Measurements from ENCODE around the gene LY6G5B. TPM values are rescaled to one million over a fixed set of nuclear protein-coding genes. Genes with fewer than 3 reads are reported as not detected.

LY6G5B gene
- total and polyA plus RNA-seq, 2 donors: 2.3 to 6.5 TPM

DNA sequence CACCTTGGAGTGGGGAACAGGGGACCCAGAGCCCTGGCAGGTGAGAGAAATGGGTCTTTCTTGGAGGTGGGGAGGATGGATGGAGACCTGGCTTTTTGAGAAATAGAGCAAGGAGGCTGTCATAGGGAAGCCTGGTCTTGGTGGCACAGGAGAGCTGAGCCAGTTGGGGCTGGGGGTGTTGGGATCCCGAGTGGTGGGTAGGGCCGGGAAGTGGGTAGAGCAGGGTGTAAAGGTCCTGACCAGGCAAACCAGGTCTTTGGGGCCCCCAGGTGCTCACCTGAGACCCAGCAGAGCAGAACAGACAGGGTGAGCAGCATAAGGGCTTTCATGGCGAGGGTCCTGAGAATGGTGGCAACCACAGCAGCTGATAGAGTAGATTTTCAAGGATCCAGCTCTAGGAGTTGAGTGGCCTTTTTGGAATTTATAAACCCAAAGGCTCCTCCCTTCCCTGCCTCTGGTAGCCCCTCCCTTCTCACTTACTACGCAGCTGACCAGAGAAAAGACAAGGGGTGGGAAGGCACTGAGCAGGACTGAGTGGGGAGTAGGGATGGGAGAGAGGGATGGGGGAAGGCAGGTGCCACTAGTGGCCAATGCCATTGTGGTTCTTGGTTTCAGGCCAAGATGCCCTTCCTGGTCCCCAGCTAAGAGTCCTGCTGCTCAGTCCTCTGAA, 51.7 kb downstream of the LY6G5B start, which contains the start of gene LY6G6C:
Gene LY6G6C, minus strand, starts transcription at position 396 of the 670 bp plus-strand sequence. Its CDS starts 67 bp downstream, at position 329.
- Histone ChIP-seq H3K27me3 (ENCODE audit: control insufficient read depth in 2 of 2, insufficient read depth in 1 of 2, low read length in 1 of 2) (no peaks in the 10 kb centered on the region), H3K9me3 (ENCODE audit: control insufficient read depth in 2 of 2, insufficient read depth in 1 of 2, low read length in 1 of 2) (no peaks in the 10 kb centered on the region), H3K36me3 (ENCODE audit: control insufficient read depth in 2 of 2, insufficient read depth in 2 of 2, low read length in 1 of 2) (peaks cover 4 to 5% of the 10 kb centered on the region in 2 donors), H3K4me1 (ENCODE audit: control insufficient read depth in 2 of 2, insufficient read depth in 2 of 2, low read length in 2 of 2) (peaks cover 3 to 30% of the 10 kb centered on the region in 2 donors), H3K27ac (ENCODE audit: low read depth in 1 of 2, low read length in 1 of 2) (no peak within 1 kb of the TSS), H3K4me3 (ENCODE audit: low read length in 2 of 2) (no peak within 1 kb of the TSS)
- 97% methylated on average over 4 of the region's 4 CpGs for WGBS
- DNase-seq (ENCODE audit: low read depth in 6 of 9, low spot score in 9 of 9): no peak

DNA sequence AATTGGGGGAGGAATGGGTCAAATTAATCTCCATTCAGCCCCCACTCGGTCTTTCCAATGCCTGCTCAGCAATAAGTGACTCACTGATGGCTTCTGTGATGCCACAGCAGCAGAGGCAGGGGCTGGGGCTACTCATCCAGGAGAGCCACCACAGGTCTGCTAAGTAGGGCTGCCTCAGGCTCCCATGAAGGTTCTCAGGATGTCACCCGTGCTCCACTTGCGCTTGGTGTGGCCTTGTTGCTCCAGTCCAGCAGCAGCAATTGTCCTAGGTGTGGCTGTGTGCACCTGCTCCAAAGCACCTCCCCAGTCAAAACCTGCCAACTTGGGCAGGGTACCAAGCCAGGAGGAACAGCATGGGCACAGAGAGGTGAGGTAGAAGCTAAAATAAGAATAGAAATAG, 52.4 kb downstream of the LY6G5B start:
- WGBS: 95% methylated on average over 3 of the region's 3 CpGs
- Histone ChIP-seq H3K9me3 (ENCODE audit: control insufficient read depth in 2 of 2, insufficient read depth in 1 of 2, low read length in 1 of 2) (no peaks in the 10 kb centered on the region), H3K4me3 (ENCODE audit: low read length in 2 of 2) (no peak overlapping the region), H3K36me3 (ENCODE audit: control insufficient read depth in 2 of 2, insufficient read depth in 2 of 2, low read length in 1 of 2) (peaks cover 5 to 8% of the 10 kb centered on the region in 2 donors), H3K27me3 (ENCODE audit: control insufficient read depth in 2 of 2, insufficient read depth in 1 of 2, low read length in 1 of 2) (no peaks in the 10 kb centered on the region), H3K4me1 (ENCODE audit: control insufficient read depth in 2 of 2, insufficient read depth in 2 of 2, low read length in 2 of 2) (peaks cover 5 to 36% of the 10 kb centered on the region in 2 donors), H3K27ac (ENCODE audit: low read depth in 1 of 2, low read length in 1 of 2) (no peak overlapping the region)
- no peak for DNase-seq (ENCODE audit: low read depth in 6 of 9, low spot score in 9 of 9)

Other genes starting within 250 kb of the LY6G5B start
Only the 30 nearest of the 37 such genes appear.
- not detected for gene MCCD1, start 141.0 kb upstream of the LY6G5B start, total RNA-seq
- gene MCCD1, start 141.0 kb upstream of the LY6G5B start, polyA plus RNA-seq: not detected
- 305 TPM for gene DDX39B, start 128.0 kb upstream of the LY6G5B start, total RNA-seq
- 761 TPM for gene DDX39B, start 128.0 kb upstream of the LY6G5B start, polyA plus RNA-seq
- 3.3 TPM for gene ATP6V1G2, start 123.4 kb upstream of the LY6G5B start, total RNA-seq
- gene ATP6V1G2, start 123.4 kb upstream of the LY6G5B start, polyA plus RNA-seq: 2.5 TPM
- gene NFKBIL1, start 122.4 kb upstream of the LY6G5B start, total RNA-seq: 15.4 TPM
- gene NFKBIL1, start 122.4 kb upstream of the LY6G5B start, polyA plus RNA-seq: 23.6 TPM
- gene LTA, start 97.7 kb upstream of the LY6G5B start, total RNA-seq: 8.9 TPM
- gene LTA, start 97.7 kb upstream of the LY6G5B start, polyA plus RNA-seq: 2.2 TPM
- gene TNF, start 94.4 kb upstream of the LY6G5B start, total RNA-seq: 3.5 TPM
- 1.4 TPM for gene TNF, start 94.4 kb upstream of the LY6G5B start, polyA plus RNA-seq
- 337 TPM for gene LTB, start 87.6 kb upstream of the LY6G5B start, total RNA-seq
- gene LTB, start 87.6 kb upstream of the LY6G5B start, polyA plus RNA-seq: 128 TPM
- 134 TPM for gene LST1, start 83.7 kb upstream of the LY6G5B start, total RNA-seq
- 32.4 TPM for gene LST1, start 83.7 kb upstream of the LY6G5B start, polyA plus RNA-seq
- gene NCR3, start 77.0 kb upstream of the LY6G5B start, total RNA-seq: 2.7 TPM
- 2.4 TPM for gene NCR3, start 77.0 kb upstream of the LY6G5B start, polyA plus RNA-seq
- gene AIF1, start 54.7 kb upstream of the LY6G5B start, total RNA-seq: 558 TPM
- gene AIF1, start 54.7 kb upstream of the LY6G5B start, polyA plus RNA-seq: 198 TPM
- gene PRRC2A, start 49.3 kb upstream of the LY6G5B start, total RNA-seq: 35.3 TPM
- gene PRRC2A, start 49.3 kb upstream of the LY6G5B start, polyA plus RNA-seq: 148 TPM
- gene BAG6, start 17.3 kb upstream of the LY6G5B start, total RNA-seq: 101 TPM
- 271 TPM for gene BAG6, start 17.3 kb upstream of the LY6G5B start, polyA plus RNA-seq
- gene APOM, start 14.1 kb upstream of the LY6G5B start, total RNA-seq: 6.1 TPM
- gene APOM, start 14.1 kb upstream of the LY6G5B start, polyA plus RNA-seq: 9.1 TPM
- gene C6orf47, start 9.2 kb upstream of the LY6G5B start, total RNA-seq: 19.1 TPM
- gene C6orf47, start 9.2 kb upstream of the LY6G5B start, polyA plus RNA-seq: 16.7 TPM
- 25.2 TPM for gene GPANK1, start 5.0 kb upstream of the LY6G5B start, total RNA-seq
- 13.8 TPM for gene GPANK1, start 5.0 kb upstream of the LY6G5B start, polyA plus RNA-seq
- gene CSNK2B, start 3.9 kb upstream of the LY6G5B start, total RNA-seq: 169 TPM
- gene CSNK2B, start 3.9 kb upstream of the LY6G5B start, polyA plus RNA-seq: 169 TPM
- 0.90 TPM for gene LY6G5C, start 11.1 kb downstream of the LY6G5B start, total RNA-seq
- gene LY6G5C, start 11.1 kb downstream of the LY6G5B start, polyA plus RNA-seq: 9.1 TPM
- gene ABHD16A, start 33.3 kb downstream of the LY6G5B start, total RNA-seq: 50.0 TPM
- gene ABHD16A, start 33.3 kb downstream of the LY6G5B start, polyA plus RNA-seq: 51.3 TPM
- 0.05 TPM for gene LY6G6F, start 36.9 kb downstream of the LY6G5B start, total RNA-seq
- not detected for gene LY6G6F, start 36.9 kb downstream of the LY6G5B start, polyA plus RNA-seq
- not detected for gene LY6G6D, start 45.4 kb downstream of the LY6G5B start, total RNA-seq
- not detected for gene LY6G6D, start 45.4 kb downstream of the LY6G5B start, polyA plus RNA-seq
- not detected for gene LY6G6C, start 51.8 kb downstream of the LY6G5B start, total RNA-seq
- gene LY6G6C, start 51.8 kb downstream of the LY6G5B start, polyA plus RNA-seq: 7.0 TPM
- 0.14 TPM for gene MPIG6B, start 53.4 kb downstream of the LY6G5B start, total RNA-seq
- 0.32 TPM for gene MPIG6B, start 53.4 kb downstream of the LY6G5B start, polyA plus RNA-seq
- 49.6 TPM for gene DDAH2, start 59.3 kb downstream of the LY6G5B start, total RNA-seq
- gene DDAH2, start 59.3 kb downstream of the LY6G5B start, polyA plus RNA-seq: 105 TPM
- gene CLIC1, start 66.6 kb downstream of the LY6G5B start, total RNA-seq: 431 TPM
- gene CLIC1, start 66.6 kb downstream of the LY6G5B start, polyA plus RNA-seq: 337 TPM
- 8.4 TPM for gene MSH5, start 70.0 kb downstream of the LY6G5B start, total RNA-seq
- 15.2 TPM for gene MSH5, start 70.0 kb downstream of the LY6G5B start, polyA plus RNA-seq
- 1.2 TPM for gene SAPCD1, start 92.7 kb downstream of the LY6G5B start, total RNA-seq
- 9.7 TPM for gene SAPCD1, start 92.7 kb downstream of the LY6G5B start, polyA plus RNA-seq
- 0.76 TPM for gene VWA7, start 107.4 kb downstream of the LY6G5B start, total RNA-seq
- gene VWA7, start 107.4 kb downstream of the LY6G5B start, polyA plus RNA-seq: 0.66 TPM
- gene VARS1, start 125.8 kb downstream of the LY6G5B start, total RNA-seq: 16.6 TPM
- 25.2 TPM for gene VARS1, start 125.8 kb downstream of the LY6G5B start, polyA plus RNA-seq
- gene LSM2, start 137.0 kb downstream of the LY6G5B start, total RNA-seq: 71.8 TPM
- gene LSM2, start 137.0 kb downstream of the LY6G5B start, polyA plus RNA-seq: 76.8 TPM
- 1.2 TPM for gene HSPA1L, start 145.3 kb downstream of the LY6G5B start, total RNA-seq
- 2.4 TPM for gene HSPA1L, start 145.3 kb downstream of the LY6G5B start, polyA plus RNA-seq